Liver (tissue), 3 donors: ENCODE results near the gene AOAH.

ENCODE experiments used
- GABPA ChIP-seq, 2 donors: IDR thresholded peaks in 1 of 2; conservative IDR thresholded peaks in 1 of 2; 2 replicates each; pipeline ENCODE4 v1.6.1; 2016; ENCODE audit warnings: antibody characterized with exemption in 2 of 2, mild to moderate bottlenecking in 1 of 2, moderate library complexity in 1 of 2
- HNF4A ChIP-seq, 2 donors: conservative IDR thresholded peaks; 2 replicates each; pipeline ENCODE4 v1.6.1; 2016; ENCODE audit warnings: antibody characterized with exemption in 2 of 2, mild to moderate bottlenecking in 2 of 2
- HNF4G ChIP-seq: IDR thresholded peaks from 2 replicates; pipeline ENCODE4 v1.6.1; 2016; ENCODE audit warnings: antibody characterized with exemption
- RAD21 ChIP-seq, 2 donors: IDR thresholded peaks; 2 replicates each; pipeline ENCODE4 v1.6.1; 2016; ENCODE audit warnings: antibody characterized with exemption in 2 of 2, mild to moderate bottlenecking in 2 of 2
- RXRA ChIP-seq, 2 donors: IDR thresholded peaks; 2 replicates each; pipeline ENCODE4 v1.6.1; 2017 to 2018; ENCODE audit warnings: antibody characterized with exemption in 2 of 2, mild to moderate bottlenecking in 1 of 2
- TAF1 ChIP-seq: conservative IDR thresholded peaks from 2 replicates; pipeline ENCODE4 v1.6.1; 2016; ENCODE audit warnings: antibody characterized with exemption, mild to moderate bottlenecking
- YY1 ChIP-seq: IDR thresholded peaks from 2 replicates; pipeline ENCODE4 v1.6.1; 2016; ENCODE audit warnings: antibody characterized with exemption, mild to moderate bottlenecking
- TF ChIP-seq, protein P1 (sequence below): IDR thresholded peaks from 2 replicates; pipeline ENCODE4 v1.6.1; 2016; ENCODE audit warnings: antibody characterized with exemption
- TF ChIP-seq, protein P2 (sequence below): fragments of 150-350 bp; IDR thresholded peaks from 2 replicates; pipeline ENCODE4 v1.5.1; 2017; ENCODE audit warnings: improper control_type of control experiment, low read depth, low read length; ENCODE audit not compliant: missing input control
- donor health status: healthy.
- donor health status: healthy.

DNA sequence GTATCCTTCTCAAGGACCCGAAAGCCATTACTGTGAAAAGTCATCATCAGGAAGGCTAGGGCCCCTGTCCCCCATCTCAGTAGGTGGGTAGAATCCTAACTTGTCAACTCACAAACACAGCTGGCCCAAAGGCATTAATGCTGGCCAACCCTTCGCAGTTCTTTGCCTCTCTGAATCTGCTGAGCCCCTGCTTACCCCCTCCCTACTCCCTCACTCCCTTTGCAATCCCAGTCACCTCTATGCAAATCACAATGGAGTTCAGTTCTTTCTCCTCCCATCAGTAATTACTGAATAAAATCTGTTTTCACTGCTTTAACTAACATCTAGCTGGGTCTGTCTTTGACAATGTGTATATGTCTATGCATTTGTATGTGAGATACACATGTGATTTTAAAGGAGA lies 38.1 kb upstream of the AOAH start:
- TF ChIP-seq, protein P1, sequence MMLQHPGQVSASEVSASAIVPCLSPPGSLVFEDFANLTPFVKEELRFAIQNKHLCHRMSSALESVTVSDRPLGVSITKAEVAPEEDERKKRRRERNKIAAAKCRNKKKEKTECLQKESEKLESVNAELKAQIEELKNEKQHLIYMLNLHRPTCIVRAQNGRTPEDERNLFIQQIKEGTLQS, result no peak
- TF ChIP-seq GABPA (IDR thresholded peaks at IDR 0.05 in 1 of 2, conservative IDR thresholded peaks at IDR 0.05 in 1 of 2), result no peak
- TF ChIP-seq, protein P2, sequence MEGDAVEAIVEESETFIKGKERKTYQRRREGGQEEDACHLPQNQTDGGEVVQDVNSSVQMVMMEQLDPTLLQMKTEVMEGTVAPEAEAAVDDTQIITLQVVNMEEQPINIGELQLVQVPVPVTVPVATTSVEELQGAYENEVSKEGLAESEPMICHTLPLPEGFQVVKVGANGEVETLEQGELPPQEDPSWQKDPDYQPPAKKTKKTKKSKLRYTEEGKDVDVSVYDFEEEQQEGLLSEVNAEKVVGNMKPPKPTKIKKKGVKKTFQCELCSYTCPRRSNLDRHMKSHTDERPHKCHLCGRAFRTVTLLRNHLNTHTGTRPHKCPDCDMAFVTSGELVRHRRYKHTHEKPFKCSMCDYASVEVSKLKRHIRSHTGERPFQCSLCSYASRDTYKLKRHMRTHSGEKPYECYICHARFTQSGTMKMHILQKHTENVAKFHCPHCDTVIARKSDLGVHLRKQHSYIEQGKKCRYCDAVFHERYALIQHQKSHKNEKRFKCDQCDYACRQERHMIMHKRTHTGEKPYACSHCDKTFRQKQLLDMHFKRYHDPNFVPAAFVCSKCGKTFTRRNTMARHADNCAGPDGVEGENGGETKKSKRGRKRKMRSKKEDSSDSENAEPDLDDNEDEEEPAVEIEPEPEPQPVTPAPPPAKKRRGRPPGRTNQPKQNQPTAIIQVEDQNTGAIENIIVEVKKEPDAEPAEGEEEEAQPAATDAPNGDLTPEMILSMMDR, result no peak
- no peak for TF ChIP-seq HNF4A (conservative IDR thresholded peaks at IDR 0.05)
- no peak for TF ChIP-seq TAF1
- TF ChIP-seq RXRA (IDR thresholded peaks at IDR 0.05), result no peak
- no peak for TF ChIP-seq HNF4G
- no peak for TF ChIP-seq RAD21 (IDR thresholded peaks at IDR 0.05)
- TF ChIP-seq YY1, result no peak
